ENCODE data around the gene MCUB. TPM values are rescaled to one million over a fixed set of nuclear protein-coding genes. Genes with fewer than 3 reads are reported as not detected.
A peak's percentile ranks its signal among the peaks of the same experiment; 100 is the strongest.

The MCUB gene
- total RNA-seq, 1 donor from 2014 or later = 3.4 TPM

DNA sequence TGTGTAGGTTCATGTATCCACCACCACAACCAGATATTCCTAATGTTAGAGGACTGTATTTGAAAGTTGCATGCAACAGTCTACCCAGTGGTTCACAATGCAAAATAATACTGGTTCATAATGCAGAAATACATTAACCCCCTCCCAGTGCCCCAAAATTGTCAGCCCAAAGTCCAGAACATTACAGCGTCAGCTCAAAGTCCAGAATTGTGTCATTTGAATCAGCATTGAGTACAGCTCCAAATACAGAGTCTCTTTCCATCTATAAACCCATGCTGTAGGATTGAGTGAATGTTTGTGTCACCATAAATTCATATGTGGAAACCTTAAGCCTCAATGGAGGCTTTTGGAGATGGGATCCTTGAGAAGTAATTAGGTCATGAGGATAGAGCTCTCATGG, 54.0 kb downstream of the MCUB start:
- ATAC-seq (ENCODE audit: poor library complexity) = no peak
- no peak for DNase-seq
- intact Hi-C loops (cut with DNase I) = no loop called here

GRCh38 chr4:109614466-109614865, 54.4 kb downstream of the MCUB start:
- no peak for DNase-seq
- no peak for ATAC-seq (ENCODE audit: poor library complexity)
- intact Hi-C loops (cut with DNase I) = no loop called here

DNA sequence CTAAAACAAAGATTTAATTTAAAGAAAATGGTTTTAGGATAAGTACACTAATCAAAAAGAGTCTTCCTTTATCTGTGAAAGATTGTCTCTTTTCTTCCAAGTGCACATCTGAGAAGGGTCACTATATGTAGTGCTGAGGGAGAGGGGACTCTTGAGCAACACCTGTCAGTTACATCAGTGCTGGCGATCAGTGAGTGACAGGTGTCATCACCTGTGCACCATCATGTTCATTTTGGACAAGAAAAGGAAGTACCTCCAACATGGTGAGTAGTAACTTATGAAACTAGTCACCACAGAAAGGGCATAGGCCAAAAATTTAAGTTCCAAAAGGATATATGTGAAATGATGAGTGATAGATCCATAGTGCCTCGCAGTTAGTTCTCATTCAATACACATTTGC, 55.7 kb downstream of the MCUB start:
- DNase-seq (no peak), ATAC-seq (ENCODE audit: poor library complexity) (no peak)
- intact Hi-C loops (cut with DNase I) = no loop called here

GRCh38 chr4:109616243-109616642, 56.2 kb downstream of the MCUB start:
- intact Hi-C loops (cut with DNase I) = no loop called here
- ATAC-seq (ENCODE audit: poor library complexity) (no peak), DNase-seq (no peak)

- DNase-seq = no peak
- no peak for ATAC-seq (ENCODE audit: poor library complexity)
- intact Hi-C loops (cut with DNase I) = no loop called here
Measured at GRCh38 chr4:109622626-109623025, 62.6 kb downstream of the MCUB start.

- DNase-seq = no peak
- intact Hi-C loops (cut with DNase I) = no loop called here
- no peak for ATAC-seq (ENCODE audit: poor library complexity)
Measured at GRCh38 chr4:109624536-109624935, 64.5 kb downstream of the MCUB start.

- intact Hi-C loops (cut with DNase I) = no loop called here
- no peak for ATAC-seq (ENCODE audit: poor library complexity)
- no peak for DNase-seq
Measured at GRCh38 chr4:109627361-109627760, 67.3 kb downstream of the MCUB start.

DNA sequence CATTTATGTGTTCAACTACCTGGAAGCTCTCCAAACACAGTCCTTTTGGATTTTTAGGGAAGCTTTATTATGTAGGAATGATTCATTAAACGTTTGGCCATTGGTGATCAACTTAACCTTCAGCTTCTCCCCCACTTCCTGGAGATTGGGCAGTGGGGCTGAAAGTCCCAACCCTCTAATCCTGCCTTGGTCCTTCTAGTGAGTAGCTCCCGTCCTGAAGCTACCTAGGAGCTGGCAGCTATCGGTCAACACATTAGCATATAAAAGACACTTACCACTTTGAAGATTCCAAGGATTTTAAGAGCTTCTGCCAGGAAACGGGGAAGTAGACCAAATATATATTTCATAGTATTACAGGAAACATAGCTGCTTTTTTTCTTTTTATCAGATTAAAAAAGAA, 69.7 kb downstream of the MCUB start:
- intact Hi-C loops (cut with DNase I) = no loop called here
- DNase-seq (no peak), ATAC-seq (ENCODE audit: poor library complexity) (no peak)

DNA sequence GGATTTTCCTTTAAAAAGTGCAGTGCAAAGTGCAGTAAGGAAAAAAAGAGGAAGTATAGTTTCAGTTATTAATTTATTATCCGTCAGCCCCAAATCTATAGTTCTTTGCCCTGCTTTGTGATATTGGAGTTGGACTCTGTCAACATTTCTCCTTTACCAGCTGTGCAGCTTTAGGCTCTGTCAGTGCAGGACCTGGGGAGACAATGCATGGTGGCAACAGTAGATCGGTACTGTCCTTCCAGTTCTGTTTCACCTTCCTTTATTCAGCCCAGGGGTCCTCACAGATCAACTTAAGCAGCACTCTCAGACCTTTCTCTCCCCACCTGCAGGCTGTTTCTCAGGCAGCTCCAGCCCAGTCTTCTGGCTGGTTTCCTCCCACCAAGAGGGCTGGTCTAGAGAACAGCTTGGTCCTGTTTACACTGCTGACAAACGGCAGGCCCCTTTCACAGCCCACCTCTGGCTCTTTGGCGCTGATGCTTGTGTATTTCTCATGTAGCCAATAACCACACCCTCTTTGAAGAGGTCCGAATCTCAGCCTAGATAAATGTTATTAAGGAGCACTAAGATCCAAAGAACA, 71.6 kb downstream of the MCUB start:
- no peak for ATAC-seq (ENCODE audit: poor library complexity)
- intact Hi-C loops (cut with DNase I) = no loop called here
- no peak for DNase-seq

DNA sequence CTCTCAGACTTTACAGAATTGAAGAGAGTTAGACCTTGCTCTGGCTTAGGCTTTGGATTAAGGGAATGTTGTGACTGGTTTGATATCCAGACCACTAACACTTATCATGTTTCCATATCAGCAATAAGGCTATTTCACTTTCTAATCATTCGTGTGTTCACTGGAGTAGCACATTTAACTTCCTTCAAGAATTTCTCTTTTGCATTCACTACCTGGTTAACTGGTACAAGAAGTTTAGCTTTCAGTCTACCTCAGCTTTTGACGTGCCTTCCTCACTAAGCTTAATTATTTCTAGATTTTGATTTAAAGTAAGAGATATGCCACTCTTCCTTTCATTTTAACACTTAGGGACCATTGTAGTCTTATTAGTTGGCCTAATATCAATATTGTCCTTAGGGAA, 80.6 kb downstream of the MCUB start:
- intact Hi-C loops (cut with DNase I) = no loop called here
- DNase-seq (no peak), ATAC-seq (ENCODE audit: poor library complexity) (no peak)

DNA sequence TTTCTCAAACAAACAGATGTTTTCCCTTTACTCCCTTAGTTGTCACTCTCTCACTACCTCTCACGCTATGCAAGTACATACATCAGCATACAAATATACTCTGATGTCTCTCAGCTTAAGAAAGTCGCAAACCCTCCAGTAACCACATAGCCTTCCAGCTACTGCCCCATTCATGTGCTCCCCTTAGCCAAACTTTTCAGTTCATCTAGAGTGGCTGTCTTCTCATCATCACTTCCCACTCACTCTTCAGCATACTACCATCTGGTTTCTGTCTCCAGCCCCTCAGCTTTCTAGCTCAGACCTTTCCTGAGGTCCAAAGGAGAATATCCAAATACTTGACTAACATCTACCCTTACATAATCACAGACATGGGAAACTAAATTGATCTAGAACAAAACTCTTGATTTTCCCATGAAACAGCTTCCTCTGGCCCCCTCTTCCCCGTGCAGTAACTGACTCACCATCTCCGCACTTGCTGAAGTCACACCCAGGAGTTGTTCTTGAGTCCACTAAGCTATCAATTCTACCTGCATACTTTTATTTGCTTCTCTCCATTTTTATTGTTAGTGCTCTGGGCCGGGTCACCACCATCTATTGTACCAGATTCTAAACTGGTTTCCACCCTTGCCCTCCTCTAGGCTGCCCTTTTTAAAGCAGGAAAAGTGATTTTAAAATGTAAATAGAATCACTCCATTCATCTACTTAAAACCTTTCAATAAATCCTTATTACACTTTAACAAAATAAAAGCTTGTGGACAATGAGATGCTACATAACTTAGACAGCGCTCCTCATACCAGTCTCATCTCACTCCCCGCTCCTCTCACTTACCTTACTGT, 86.0 kb downstream of the MCUB start:
- intact Hi-C loops (cut with DNase I) = no loop called here
- peak; percentile 36 for ATAC-seq (ENCODE audit: poor library complexity)
- no peak for DNase-seq

DNA sequence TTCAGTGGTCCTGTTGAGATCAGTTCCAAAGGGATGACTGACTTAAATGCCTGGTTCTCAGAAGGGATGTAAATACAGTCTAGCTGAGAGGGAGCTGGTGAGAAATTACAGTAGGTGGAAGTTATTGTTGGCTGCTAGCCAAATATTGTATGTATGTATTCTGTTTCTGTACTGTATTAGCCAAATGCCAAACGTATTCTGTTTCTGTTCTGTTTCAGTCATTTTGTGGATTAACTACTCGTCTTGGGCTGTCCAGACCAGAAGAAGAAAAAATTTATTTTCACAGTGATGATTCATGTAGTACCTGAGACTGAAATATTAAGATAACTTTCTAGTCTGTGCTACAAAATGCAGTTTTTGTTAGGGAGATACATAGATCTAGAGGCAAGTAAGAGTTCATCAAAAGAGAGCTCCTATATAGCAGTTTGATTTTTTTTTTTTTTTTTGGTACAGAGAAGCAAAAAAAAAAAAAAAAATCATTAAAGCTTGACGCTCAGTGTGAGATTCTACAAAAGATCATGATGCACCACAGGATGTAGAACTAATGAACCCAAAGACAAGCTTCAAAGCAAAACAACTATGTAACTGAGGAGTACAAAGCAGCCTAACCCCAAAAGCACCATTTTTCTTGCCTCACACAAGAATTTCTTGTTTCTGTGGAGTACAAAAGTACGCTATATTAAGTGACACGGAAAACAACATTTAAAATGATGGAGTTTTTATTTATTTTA, 88.4 kb downstream of the MCUB start:
- no peak for ATAC-seq (ENCODE audit: poor library complexity)
- intact Hi-C loops (cut with DNase I) = no loop called here
- DNase-seq = no peak

DNA sequence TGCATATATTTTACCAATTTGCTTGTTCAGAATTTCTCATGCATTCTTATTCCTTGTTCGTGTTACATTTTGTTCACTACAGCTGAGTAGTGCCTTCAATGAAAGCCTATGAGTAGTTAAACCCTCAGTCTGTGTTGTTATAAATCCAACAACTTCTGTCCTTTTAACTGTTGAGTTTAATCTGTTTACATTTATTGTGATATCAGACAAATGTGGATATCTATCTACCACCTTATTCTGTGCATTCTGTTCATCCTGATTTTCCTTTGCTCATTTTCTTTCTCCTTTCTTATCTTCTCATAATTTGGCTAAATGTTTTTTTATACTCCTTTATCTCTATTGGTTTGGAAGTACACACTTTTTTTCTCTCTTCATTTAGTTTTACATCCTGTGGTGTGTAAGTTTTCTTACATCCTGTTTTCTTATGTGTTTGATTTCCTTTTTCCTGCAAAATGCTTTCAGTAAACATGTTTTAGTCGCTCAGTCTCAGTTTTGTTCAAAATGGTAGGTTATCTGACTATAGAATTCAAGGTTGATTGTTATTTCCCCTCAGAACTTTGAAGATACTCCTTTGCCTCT, 89.0 kb downstream of the MCUB start:
- ATAC-seq (ENCODE audit: poor library complexity) = no peak
- no peak for DNase-seq

DNA sequence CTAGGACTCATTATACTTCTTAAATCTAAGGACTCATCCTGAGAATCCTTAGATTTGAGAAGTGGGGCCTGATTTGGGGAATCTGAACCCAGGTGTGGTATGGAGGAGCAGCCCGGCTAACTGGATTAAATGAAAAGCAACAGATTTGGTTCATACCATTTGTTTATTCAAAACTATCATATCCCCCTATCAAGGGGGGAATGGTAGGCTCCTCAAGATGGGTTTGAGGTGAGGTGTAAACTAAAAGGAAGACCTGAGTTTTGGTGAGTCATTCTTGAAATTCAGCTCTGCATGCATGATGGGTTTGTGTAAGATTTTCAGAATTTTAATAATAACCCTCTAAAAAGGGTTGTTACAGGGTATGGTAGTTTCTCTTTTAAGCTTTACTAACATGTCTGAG, 89.8 kb downstream of the MCUB start:
- ATAC-seq (ENCODE audit: poor library complexity) (no peak), DNase-seq (no peak)
- intact Hi-C loops (cut with DNase I) = no loop called here

More for the DNA sequence above, 89.0 kb downstream of the MCUB start:
- intact Hi-C loops (cut with DNase I) = no loop called here

DNA sequence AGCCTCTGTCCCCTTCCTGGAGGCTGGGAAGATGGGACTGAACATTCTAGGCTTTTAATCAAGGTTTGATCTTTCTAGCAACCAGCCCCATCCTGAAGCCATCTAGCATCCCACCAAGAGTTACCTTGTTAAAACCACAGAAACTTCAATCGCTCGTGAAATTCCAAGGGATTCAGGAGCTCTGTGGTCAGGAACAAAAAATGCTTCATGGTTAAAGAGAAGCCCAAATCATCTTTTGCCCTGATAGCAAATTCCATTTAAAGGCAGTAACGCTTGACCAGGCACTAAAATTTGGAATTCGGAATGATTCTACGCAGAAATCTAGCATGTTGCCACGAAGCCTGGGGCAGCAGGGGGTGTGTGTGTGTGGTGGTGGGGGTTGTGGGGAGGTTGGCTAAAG, 95.3 kb downstream of the MCUB start:
- intact Hi-C loops (cut with DNase I) = loop anchor here (5.0 kb wide), 1 partner anchor 233 kb away; no protein-coding TSS in a partner anchor
- ATAC-seq (ENCODE audit: poor library complexity) (no peak), DNase-seq (no peak)

DNA sequence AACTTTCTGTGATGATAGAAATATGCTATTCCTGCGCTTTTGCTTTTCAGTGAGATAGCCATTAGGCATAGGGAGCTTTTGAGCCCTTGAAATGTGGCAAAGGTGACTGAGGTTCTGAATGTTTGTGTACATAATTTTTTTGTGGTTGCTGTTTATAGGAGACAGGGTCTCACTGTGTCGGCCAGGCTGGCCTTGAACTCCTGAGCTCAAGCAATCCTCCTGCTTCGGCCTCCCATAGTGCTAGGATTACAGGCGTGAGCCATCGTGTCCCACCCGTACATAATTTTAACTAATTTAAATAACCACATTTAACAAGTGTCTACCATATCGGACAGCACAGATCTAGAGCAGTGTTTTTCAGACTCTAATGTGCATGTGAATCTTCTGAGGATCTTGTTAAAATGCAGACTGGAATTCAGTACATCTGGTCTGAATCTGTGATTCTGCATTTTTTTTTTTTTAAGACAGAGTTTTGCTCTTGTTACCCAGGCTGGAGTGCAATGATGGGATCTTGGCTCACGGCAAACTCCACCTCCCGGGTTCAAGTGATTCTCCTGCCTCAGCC, 97.9 kb downstream of the MCUB start:
- no peak for ATAC-seq (ENCODE audit: poor library complexity)
- no peak for DNase-seq
- intact Hi-C loops (cut with DNase I) = loop anchor here (5.0 kb wide), 1 partner anchor 236 kb away; no protein-coding TSS in a partner anchor

DNA sequence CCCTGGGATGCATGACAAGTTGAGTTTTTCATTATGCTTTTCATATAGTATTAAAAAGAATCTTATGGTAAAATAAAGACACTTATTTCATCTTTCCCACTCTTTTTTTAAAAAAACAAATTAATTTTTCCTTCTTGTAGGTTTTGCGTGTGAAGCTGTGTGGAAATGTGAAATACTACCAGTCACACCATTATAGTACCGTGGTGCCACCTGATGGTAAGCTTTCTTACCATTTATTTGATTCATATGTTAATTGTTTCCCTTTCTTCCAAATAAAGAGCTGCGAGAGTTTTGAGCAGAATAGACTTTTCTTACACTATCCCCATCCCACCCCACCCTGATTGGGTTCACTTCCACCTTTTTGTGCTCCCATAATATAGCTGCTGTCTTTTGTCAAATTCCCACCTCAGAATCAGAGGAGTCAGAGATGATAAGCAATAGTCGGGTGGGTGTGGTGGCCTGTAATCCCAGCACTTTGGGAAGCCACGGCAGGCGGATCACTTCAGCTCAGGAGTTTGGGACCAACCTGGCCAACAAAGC, 98.9 kb downstream of the MCUB start:
- intact Hi-C loops (cut with DNase I) = loop anchor here (5.0 kb wide), 1 partner anchor 237 kb away; no protein-coding TSS in a partner anchor

GRCh38 chr4:109662116-109662515, 102.1 kb downstream of the MCUB start:
- DNase-seq = no peak
- intact Hi-C loops (cut with DNase I) = no loop called here

More for the DNA sequence above, 98.9 kb downstream of the MCUB start:
- ATAC-seq (ENCODE audit: poor library complexity) = no peak
- DNase-seq = no peak

DNA sequence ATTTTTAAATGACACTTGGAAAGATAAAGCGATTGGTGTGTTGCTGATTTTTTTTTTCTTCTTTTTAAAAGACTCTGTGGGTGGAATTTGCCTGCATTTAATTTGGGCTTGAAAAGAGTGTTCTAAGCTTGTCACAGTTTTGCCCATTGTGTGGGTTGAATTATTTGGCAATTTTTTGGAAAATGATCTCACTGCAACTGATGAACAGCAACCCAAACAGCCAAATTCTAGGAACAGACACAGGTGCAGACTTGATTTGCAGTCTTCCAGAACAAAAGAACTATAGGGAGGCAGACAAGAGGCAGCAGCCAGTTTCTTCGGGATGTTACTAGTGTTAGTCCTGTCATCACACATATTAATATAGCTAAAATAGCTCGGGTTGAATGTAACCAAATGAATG, 102.7 kb downstream of the MCUB start:
- ATAC-seq (ENCODE audit: poor library complexity) = no peak
- intact Hi-C loops (cut with DNase I) = no loop called here

More at GRCh38 chr4:109662116-109662515, 102.1 kb downstream of the MCUB start:
- ATAC-seq (ENCODE audit: poor library complexity) = no peak

More for the DNA sequence above, 102.7 kb downstream of the MCUB start:
- no peak for DNase-seq

Measured in Right ventricle myocardium superior (tissue), 1 donor.